H1 (cell line): ENCODE measurements around the gene FNIP2. TPM values are rescaled to one million over a fixed set of nuclear protein-coding genes. Genes with fewer than 3 reads are reported as not detected.

Experiments
- HDAC2 ChIP-seq, 2 experiments: fragments of 300-600 bp in 1 of 2; sonication (generic) in 1 of 2; IDR thresholded peaks; 2 replicates each; pipeline ENCODE4 v1.6.1; 2011 to 2012; ENCODE audit warnings: low read depth in 2 of 2, low read length in 2 of 2, mild to moderate bottlenecking in 2 of 2, moderate library complexity in 2 of 2, borderline replicate concordance in 1 of 2, inconsistent platforms in 1 of 2
- TAF1 ChIP-seq: IDR thresholded peaks from 2 replicates; pipeline ENCODE4 v1.6.1; 2011; ENCODE audit warnings: mild to moderate bottlenecking, low read depth, low read length
- polyA plus RNA-seq, 7 experiments: library from polyadenylated mRNA; depleted of rRNA in 3 of 7; stranded (reverse) in 5 of 7; unstranded in 2 of 7; fragments of >200 nt in 5 of 7; fragments of 200-250 nt in 2 of 7; gene quantifications; 1 replicate in 5 of 7; 2 replicates in 1 of 7; 4 replicates in 1 of 7; pipeline versions ENCODE4 v1.2.1 to v1.2.3, GENCODE V29; 2011 to 2013; ENCODE audit warnings: missing spikeins in 2 of 7, mixed read lengths in 2 of 7
- total RNA-seq: library from RNA; stranded (reverse); fragmentation: NEBNext Ultra II Directional; extraction: Animal tissue kit (Norgen Biotek cat#: 25700); gene quantifications from 2 replicates; pipeline ENCODE4 v1.2.1, GENCODE V29; 2021
- TF ChIP-seq, protein P1 (sequence below), 3 experiments: IDR thresholded peaks; 1 replicate in 2 of 3; 2 replicates in 1 of 3; pipeline versions ENCODE4 v1.5.1 to v1.6.1; 2011; ENCODE audit warnings: low read length in 3 of 3, mild to moderate bottlenecking in 3 of 3, inconsistent platforms in 2 of 3, low read depth in 1 of 3, moderate library complexity in 1 of 3; ENCODE audit not compliant: insufficient read depth in 1 of 3; ENCODE audit errors: control extremely low read depth in 1 of 3

FNIP2 gene
- total and polyA plus RNA-seq, 2 of the 8 experiments (the other 6 are each of a cell fraction or from before 2014, with no cell fraction given) = 4.0 to 13.0 TPM

DNA sequence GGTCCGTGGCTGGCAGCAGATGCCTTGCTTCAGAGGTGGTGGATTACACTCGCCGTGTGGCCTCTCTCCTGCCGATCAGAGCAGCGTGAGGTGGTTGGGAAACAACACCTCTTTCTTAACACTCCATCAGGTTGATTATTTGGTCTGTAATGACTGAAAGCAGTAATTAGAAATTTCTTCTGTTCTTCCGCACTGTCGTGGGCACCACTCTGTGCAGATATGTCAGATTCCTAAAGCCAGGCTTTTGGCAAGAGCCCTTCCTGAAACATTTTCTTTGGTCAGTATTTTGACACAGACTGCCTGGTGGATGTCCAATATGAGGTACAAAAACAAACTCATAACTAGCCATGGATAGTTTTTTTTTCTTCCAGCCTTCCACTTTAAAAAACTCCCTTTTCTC lies 100.9 kb downstream of the FNIP2 start (continued):
- TF ChIP-seq, protein P1, sequence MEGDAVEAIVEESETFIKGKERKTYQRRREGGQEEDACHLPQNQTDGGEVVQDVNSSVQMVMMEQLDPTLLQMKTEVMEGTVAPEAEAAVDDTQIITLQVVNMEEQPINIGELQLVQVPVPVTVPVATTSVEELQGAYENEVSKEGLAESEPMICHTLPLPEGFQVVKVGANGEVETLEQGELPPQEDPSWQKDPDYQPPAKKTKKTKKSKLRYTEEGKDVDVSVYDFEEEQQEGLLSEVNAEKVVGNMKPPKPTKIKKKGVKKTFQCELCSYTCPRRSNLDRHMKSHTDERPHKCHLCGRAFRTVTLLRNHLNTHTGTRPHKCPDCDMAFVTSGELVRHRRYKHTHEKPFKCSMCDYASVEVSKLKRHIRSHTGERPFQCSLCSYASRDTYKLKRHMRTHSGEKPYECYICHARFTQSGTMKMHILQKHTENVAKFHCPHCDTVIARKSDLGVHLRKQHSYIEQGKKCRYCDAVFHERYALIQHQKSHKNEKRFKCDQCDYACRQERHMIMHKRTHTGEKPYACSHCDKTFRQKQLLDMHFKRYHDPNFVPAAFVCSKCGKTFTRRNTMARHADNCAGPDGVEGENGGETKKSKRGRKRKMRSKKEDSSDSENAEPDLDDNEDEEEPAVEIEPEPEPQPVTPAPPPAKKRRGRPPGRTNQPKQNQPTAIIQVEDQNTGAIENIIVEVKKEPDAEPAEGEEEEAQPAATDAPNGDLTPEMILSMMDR (IDR thresholded peaks at IDR 0.05; ENCODE audit: control extremely low read depth in 1 of 3, insufficient read depth in 1 of 3, low read depth in 1 of 3, low read length in 3 of 3) = no peak
- no peak for TF ChIP-seq TAF1
- TF ChIP-seq HDAC2 (IDR thresholded peaks at IDR 0.05; ENCODE audit: borderline replicate concordance in 1 of 2, low read depth in 2 of 2, low read length in 2 of 2) = no peak
